GM23338 (cell line): ENCODE measurements around the gene ZNF317. TPM values are rescaled to one million over a fixed set of nuclear protein-coding genes. Genes with fewer than 3 reads are reported as not detected.

ENCODE experiments used
- ATAC-seq: fragments of 200-7000 bp; cut with Tn5 transposase; 3 replicates; pipeline ENCODE4 v1.9.1; 2020
- DNase-seq: peaks from one replicate; pipeline ENCODE4 v3.0.0-alpha.2; 2015; ENCODE audit warnings: low spot score
- H2AFZ ChIP-seq: fragments of 200-600 bp; sonication (generic); 2 replicates; pipeline ENCODE4 v1.8.0; 2016; ENCODE audit warnings: antibody characterized with exemption, mild to moderate bottlenecking, moderate library complexity
- H3F3A ChIP-seq: fragments of 200-600 bp; sonication (generic); replicated peaks from 2 replicates; pipeline ENCODE4 v1.8.0; 2017; ENCODE audit warnings: antibody characterized with exemption, mixed run types, low read depth
- H3K27ac ChIP-seq: fragments of 200-600 bp; sonication (generic); 2 replicates; pipeline ENCODE4 v1.6.1; 2016; ENCODE audit warnings: low read depth
- H3K27me3 ChIP-seq: fragments of 200-600 bp; sonication (generic); 2 replicates; pipeline ENCODE4 v1.8.0; 2016; ENCODE audit warnings: mild to moderate bottlenecking, mixed run types, moderate library complexity; ENCODE audit not compliant: insufficient read depth
- H3K36me3 ChIP-seq: fragments of 200-600 bp; sonication (generic); 2 replicates; pipeline ENCODE4 v1.8.0; 2016; ENCODE audit warnings: mild to moderate bottlenecking; ENCODE audit not compliant: insufficient read depth
- H3K4me1 ChIP-seq: fragments of 200-600 bp; sonication (generic); 2 replicates; pipeline ENCODE4 v1.8.0; 2016; ENCODE audit warnings: mild to moderate bottlenecking, moderate library complexity; ENCODE audit not compliant: insufficient read depth
- H3K4me2 ChIP-seq: fragments of 200-600 bp; sonication (generic); 2 replicates; pipeline ENCODE4 v1.7.1; 2017; ENCODE audit warnings: mixed run types
- H3K4me3 ChIP-seq: fragments of 200-600 bp; sonication (generic); 2 replicates; pipeline ENCODE4 v1.6.1; 2016; ENCODE audit warnings: mixed run types
- H3K79me2 ChIP-seq: fragments of 200-600 bp; sonication (generic); replicated peaks from 2 replicates; pipeline ENCODE4 v1.8.0; 2017; ENCODE audit warnings: mild to moderate bottlenecking; ENCODE audit not compliant: insufficient read depth
- H3K9me2 ChIP-seq: fragments of 200-600 bp; sonication (generic); 2 replicates; pipeline ENCODE4 v1.8.0; 2017; ENCODE audit not compliant: insufficient read depth
- H4K20me1 ChIP-seq: fragments of 200-600 bp; sonication (generic); replicated peaks from 2 replicates; pipeline ENCODE4 v1.8.0; 2017; ENCODE audit warnings: mild to moderate bottlenecking; ENCODE audit not compliant: insufficient read depth
- H3K27ac Mint-ChIP-seq: 2 replicates; pipeline ENCODE4 v1.8.0; 2020; ENCODE audit warnings: inconsistent platforms, mild to moderate bottlenecking, moderate library complexity, mixed read lengths
- H3K27me3 Mint-ChIP-seq: 3 replicates; pipeline ENCODE4 v1.8.0; 2022; ENCODE audit warnings: low read depth, mild to moderate bottlenecking, moderate library complexity, mixed read lengths, inconsistent platforms; ENCODE audit not compliant: insufficient read depth, poor library complexity
- H3K36me3 Mint-ChIP-seq: 3 replicates; pipeline ENCODE4 v1.8.0; 2021; ENCODE audit warnings: low read depth, mild to moderate bottlenecking, inconsistent platforms, moderate library complexity, mixed read lengths
- H3K4me1 Mint-ChIP-seq: 3 replicates; pipeline ENCODE4 v1.8.0; 2020; ENCODE audit warnings: mild to moderate bottlenecking, inconsistent platforms, mixed read lengths
- H3K4me3 Mint-ChIP-seq: 3 replicates; pipeline ENCODE4 v1.8.0; 2021; ENCODE audit warnings: moderate library complexity, mild to moderate bottlenecking, inconsistent platforms, mixed read lengths
- H3K9me3 Mint-ChIP-seq: 3 replicates; pipeline ENCODE4 v1.8.0; 2020; ENCODE audit warnings: moderate library complexity, mild to moderate bottlenecking, inconsistent platforms, mixed read lengths
- CREB1 ChIP-seq: fragments of 250-450 bp; sonication (Bioruptor Pico); IDR thresholded peaks from 2 replicates; pipeline ENCODE4 v1.5.0; 2020; ENCODE audit warnings: low read depth, mild to moderate bottlenecking, moderate library complexity
- EZH2 ChIP-seq: fragments of 200-600 bp; sonication (generic); IDR thresholded peaks from one replicate; pipeline ENCODE4 v1.8.0; 2017; ENCODE audit warnings: antibody characterized with exemption, mild to moderate bottlenecking, low read depth; ENCODE audit not compliant: unreplicated experiment
- NANOG ChIP-seq: IDR thresholded peaks from 2 replicates; pipeline ENCODE4 v1.6.1; 2016; ENCODE audit warnings: antibody characterized with exemption, borderline replicate concordance
- STAT1 ChIP-seq: IDR thresholded peaks from one replicate; pipeline ENCODE4 v1.6.1; 2016; ENCODE audit warnings: antibody characterized with exemption; ENCODE audit not compliant: unreplicated experiment
- polyA plus RNA-seq: library from polyadenylated mRNA; unstranded; fragments of >200 nt; fragmentation: Nextera tagmentation; extraction: Ambion mirVana; gene quantifications from 2 replicates; pipeline ENCODE4 v1.2.1, GENCODE V29; 2016
- total RNA-seq: library from RNA; depleted of rRNA; stranded (reverse); fragments of >200 nt; shearing (Covaris generic); gene quantifications from 2 replicates; pipeline ENCODE4 v1.2.3, GENCODE V29; 2014
- TF ChIP-seq, protein P1 (sequence below): fragments of 250-450 bp; sonication (Bioruptor Pico); IDR thresholded peaks from 2 replicates; pipeline ENCODE4 v1.5.0; 2020; ENCODE audit warnings: mild to moderate bottlenecking, moderate library complexity
- TF ChIP-seq, protein P2 (sequence below): IDR thresholded peaks from 2 replicates; pipeline ENCODE4 v1.6.1; 2016; ENCODE audit warnings: antibody characterized with exemption

ZNF317 gene
- total and polyA plus RNA-seq, 2 experiments from 2014 or later = 25.2 to 32.4 TPM

DNA sequence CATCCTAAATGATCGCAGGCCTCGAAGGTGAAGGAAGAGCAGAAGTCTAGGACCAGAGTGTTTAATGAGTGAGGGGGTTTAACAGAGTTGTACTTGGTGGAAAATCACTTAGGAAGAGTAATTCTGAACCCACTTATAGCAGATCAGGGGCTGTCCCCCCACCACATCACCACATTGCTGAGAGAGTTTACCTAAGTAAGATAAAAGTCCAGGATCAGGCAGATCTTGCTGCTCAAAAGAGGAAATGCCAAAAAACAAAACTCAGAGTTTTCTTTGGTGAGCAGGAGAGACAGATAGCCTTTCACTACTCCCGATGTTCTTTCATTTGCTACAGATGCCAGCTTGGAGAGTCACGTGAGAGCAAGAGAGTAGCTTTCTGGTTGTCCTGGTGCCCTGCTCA, 15.4 kb downstream of the ZNF317 start:
- Mint-ChIP-seq H3K4me1 (no peaks in the 10 kb centered on the region), H3K4me3 (no peak overlapping the region), H3K27ac (no peak overlapping the region), H3K9me3 (peaks cover 81% of the 10 kb centered on the region), H3K27me3 (peaks cover 4% of the 10 kb centered on the region), H3K36me3 (peaks cover 100% of the 10 kb centered on the region)
- H3K79me2 ChIP-seq = peaks cover 65% of the 10 kb centered on the region
- H3K27ac ChIP-seq = no peak overlapping the region
- no peaks in the 10 kb centered on the region for H3K27me3 ChIP-seq
- ATAC-seq (no peak), DNase-seq (no peak)
- no peak overlapping the region for H3K4me2 ChIP-seq
- no peaks in the 10 kb centered on the region for H3F3A ChIP-seq
- H4K20me1 ChIP-seq = peaks cover 21% of the 10 kb centered on the region
- H3K4me3 ChIP-seq = no peak overlapping the region
- no peak overlapping the region for H2AFZ ChIP-seq
- H3K36me3 ChIP-seq = peaks cover 34% of the 10 kb centered on the region
- no peaks in the 10 kb centered on the region for H3K9me2 ChIP-seq
- H3K4me1 ChIP-seq = no peaks in the 10 kb centered on the region
- TF ChIP-seq STAT1 = no peak
- no peak for TF ChIP-seq EZH2
- TF ChIP-seq CREB1 (CRISPR knock-in tag) = no peak
- TF ChIP-seq NANOG = no peak
- TF ChIP-seq, protein P1, sequence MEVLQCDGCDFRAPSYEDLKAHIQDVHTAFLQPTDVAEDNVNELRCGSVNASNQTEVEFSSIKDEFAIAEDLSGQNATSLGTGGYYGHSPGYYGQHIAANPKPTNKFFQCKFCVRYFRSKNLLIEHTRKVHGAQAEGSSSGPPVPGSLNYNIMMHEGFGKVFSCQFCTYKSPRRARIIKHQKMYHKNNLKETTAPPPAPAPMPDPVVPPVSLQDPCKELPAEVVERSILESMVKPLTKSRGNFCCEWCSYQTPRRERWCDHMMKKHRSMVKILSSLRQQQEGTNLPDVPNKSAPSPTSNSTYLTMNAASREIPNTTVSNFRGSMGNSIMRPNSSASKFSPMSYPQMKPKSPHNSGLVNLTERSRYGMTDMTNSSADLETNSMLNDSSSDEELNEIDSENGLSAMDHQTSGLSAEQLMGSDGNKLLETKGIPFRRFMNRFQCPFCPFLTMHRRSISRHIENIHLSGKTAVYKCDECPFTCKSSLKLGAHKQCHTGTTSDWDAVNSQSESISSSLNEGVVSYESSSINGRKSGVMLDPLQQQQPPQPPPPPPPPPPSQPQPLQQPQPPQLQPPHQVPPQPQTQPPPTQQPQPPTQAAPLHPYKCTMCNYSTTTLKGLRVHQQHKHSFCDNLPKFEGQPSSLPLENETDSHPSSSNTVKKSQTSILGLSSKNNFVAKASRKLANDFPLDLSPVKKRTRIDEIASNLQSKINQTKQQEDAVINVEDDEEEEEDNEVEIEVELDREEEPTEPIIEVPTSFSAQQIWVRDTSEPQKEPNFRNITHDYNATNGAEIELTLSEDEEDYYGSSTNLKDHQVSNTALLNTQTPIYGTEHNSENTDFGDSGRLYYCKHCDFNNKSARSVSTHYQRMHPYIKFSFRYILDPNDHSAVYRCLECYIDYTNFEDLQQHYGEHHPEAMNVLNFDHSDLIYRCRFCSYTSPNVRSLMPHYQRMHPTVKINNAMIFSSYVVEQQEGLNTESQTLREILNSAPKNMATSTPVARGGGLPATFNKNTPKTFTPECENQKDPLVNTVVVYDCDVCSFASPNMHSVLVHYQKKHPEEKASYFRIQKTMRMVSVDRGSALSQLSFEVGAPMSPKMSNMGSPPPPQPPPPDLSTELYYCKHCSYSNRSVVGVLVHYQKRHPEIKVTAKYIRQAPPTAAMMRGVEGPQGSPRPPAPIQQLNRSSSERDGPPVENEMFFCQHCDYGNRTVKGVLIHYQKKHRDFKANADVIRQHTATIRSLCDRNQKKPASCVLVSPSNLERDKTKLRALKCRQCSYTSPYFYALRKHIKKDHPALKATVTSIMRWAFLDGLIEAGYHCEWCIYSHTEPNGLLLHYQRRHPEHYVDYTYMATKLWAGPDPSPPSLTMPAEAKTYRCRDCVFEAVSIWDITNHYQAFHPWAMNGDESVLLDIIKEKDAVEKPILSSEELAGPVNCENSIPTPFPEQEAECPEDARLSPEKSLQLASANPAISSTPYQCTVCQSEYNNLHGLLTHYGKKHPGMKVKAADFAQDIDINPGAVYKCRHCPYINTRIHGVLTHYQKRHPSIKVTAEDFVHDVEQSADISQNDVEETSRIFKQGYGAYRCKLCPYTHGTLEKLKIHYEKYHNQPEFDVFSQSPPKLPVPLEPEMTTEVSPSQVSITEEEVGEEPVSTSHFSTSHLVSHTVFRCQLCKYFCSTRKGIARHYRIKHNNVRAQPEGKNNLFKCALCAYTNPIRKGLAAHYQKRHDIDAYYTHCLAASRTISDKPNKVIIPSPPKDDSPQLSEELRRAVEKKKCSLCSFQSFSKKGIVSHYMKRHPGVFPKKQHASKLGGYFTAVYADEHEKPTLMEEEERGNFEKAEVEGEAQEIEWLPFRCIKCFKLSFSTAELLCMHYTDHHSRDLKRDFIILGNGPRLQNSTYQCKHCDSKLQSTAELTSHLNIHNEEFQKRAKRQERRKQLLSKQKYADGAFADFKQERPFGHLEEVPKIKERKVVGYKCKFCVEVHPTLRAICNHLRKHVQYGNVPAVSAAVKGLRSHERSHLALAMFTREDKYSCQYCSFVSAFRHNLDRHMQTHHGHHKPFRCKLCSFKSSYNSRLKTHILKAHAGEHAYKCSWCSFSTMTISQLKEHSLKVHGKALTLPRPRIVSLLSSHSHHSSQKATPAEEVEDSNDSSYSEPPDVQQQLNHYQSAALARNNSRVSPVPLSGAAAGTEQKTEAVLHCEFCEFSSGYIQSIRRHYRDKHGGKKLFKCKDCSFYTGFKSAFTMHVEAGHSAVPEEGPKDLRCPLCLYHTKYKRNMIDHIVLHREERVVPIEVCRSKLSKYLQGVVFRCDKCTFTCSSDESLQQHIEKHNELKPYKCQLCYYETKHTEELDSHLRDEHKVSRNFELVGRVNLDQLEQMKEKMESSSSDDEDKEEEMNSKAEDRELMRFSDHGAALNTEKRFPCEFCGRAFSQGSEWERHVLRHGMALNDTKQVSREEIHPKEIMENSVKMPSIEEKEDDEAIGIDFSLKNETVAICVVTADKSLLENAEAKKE (CRISPR knock-in tag) = no peak
- TF ChIP-seq, protein P2, sequence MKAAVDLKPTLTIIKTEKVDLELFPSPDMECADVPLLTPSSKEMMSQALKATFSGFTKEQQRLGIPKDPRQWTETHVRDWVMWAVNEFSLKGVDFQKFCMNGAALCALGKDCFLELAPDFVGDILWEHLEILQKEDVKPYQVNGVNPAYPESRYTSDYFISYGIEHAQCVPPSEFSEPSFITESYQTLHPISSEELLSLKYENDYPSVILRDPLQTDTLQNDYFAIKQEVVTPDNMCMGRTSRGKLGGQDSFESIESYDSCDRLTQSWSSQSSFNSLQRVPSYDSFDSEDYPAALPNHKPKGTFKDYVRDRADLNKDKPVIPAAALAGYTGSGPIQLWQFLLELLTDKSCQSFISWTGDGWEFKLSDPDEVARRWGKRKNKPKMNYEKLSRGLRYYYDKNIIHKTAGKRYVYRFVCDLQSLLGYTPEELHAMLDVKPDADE = no peak
